A673 (cell line): ENCODE results near the gene SHISAL1.

ENCODE experiments used
- CTCF ChIP-seq: fragments of 300-800, 200-600 bp; sonication (generic); conservative IDR thresholded peaks from 2 replicates; pipeline ENCODE4 v1.5.1; 2017; ENCODE audit warnings: low read depth, mild to moderate bottlenecking, antibody characterized with exemption, low read length, moderate library complexity, mixed read lengths
- EZH2 ChIP-seq: fragments of 200-600 bp; sonication (generic); IDR thresholded peaks from 2 replicates; pipeline ENCODE4 v1.6.1; 2017; ENCODE audit warnings: borderline replicate concordance, low read depth, mild to moderate bottlenecking, mixed read lengths, antibody characterized with exemption, low read length; ENCODE audit not compliant: poor library complexity, severe bottlenecking

GRCh38 chr22:44326491-44326885 lies 13.7 kb upstream of the SHISAL1 start:
- TF ChIP-seq CTCF (no peak), EZH2 (no peak)
